ENCODE results near the gene SDK2. TPM values are rescaled to one million over a fixed set of nuclear protein-coding genes. Genes with fewer than 3 reads are reported as not detected.

The SDK2 gene
- total and polyA plus RNA-seq, 2 experiments from 2014 or later: 0.74 to 5.1 TPM

- TF ChIP-seq ZNF462 (CRISPR knock-in tag; IDR thresholded peaks at IDR 0.05): no peak
These were observed 44.0 kb downstream of the SDK2 start (continued) for GRCh38 chr17:73600103-73600871.

GRCh38 chr17:73599599-73599998 lies 44.6 kb downstream of the SDK2 start:
- Histone ChIP-seq H3F3A (replicated peaks; ENCODE audit: low read depth) (no peaks in the 10 kb centered on the region), H3K4me1 (ENCODE audit: insufficient read depth) (no peaks in the 10 kb centered on the region), H3K27ac (ENCODE audit: low read depth) (no peak overlapping the region), H3K9me2 (ENCODE audit: insufficient read depth) (no peaks in the 10 kb centered on the region), H3K27me3 (ENCODE audit: insufficient read depth) (no peaks in the 10 kb centered on the region), H3K4me3 (no peak overlapping the region), H2AFZ (no peak overlapping the region), H3K4me2 (no peak overlapping the region), H3K79me2 (replicated peaks; ENCODE audit: insufficient read depth) (no peaks in the 10 kb centered on the region), H3K36me3 (ENCODE audit: insufficient read depth) (no peaks in the 10 kb centered on the region), H4K20me1 (replicated peaks; ENCODE audit: insufficient read depth) (no peaks in the 10 kb centered on the region)
- H3K36me3 Mint-ChIP-seq (ENCODE audit: low read depth): no peaks in the 10 kb centered on the region
- DNase-seq (ENCODE audit: low spot score): no peak
- peaks cover 7% of the 10 kb centered on the region for H3K27me3 Mint-ChIP-seq (ENCODE audit: insufficient read depth, low read depth, poor library complexity)
- no peaks in the 10 kb centered on the region for H3K9me3 Mint-ChIP-seq
- no peaks in the 10 kb centered on the region; the same call in 2 of the 3 replicates for H3K4me1 Mint-ChIP-seq
- no peak for ATAC-seq
- no peak overlapping the region for H3K4me3 Mint-ChIP-seq
- no peak overlapping the region for H3K27ac Mint-ChIP-seq
- TF ChIP-seq ZNF114 (CRISPR knock-in tag; IDR thresholded peaks at IDR 0.05): no peak
- TF ChIP-seq EZH2 (IDR thresholded peaks at IDR 0.05; ENCODE audit: low read depth, unreplicated experiment): no peak
- TF ChIP-seq NANOG (IDR thresholded peaks at IDR 0.05; ENCODE audit: borderline replicate concordance): no peak
- TF ChIP-seq STAT1 (IDR thresholded peaks at IDR 0.05; ENCODE audit: unreplicated experiment): no peak
- TF ChIP-seq ZNF331 (CRISPR knock-in tag; IDR thresholded peaks at IDR 0.05; ENCODE audit: low read depth): no peak
- no peak for TF ChIP-seq ETS1 (IDR thresholded peaks at IDR 0.05)
- no peak for TF ChIP-seq CREB1 (CRISPR knock-in tag; IDR thresholded peaks at IDR 0.05; ENCODE audit: low read depth)
- TF ChIP-seq JUNB (IDR thresholded peaks at IDR 0.05; ENCODE audit: unreplicated experiment): no peak
- no peak for TF ChIP-seq REST (IDR thresholded peaks at IDR 0.05; ENCODE audit: unreplicated experiment)
- TF ChIP-seq EZH2phosphoT487 (IDR thresholded peaks at IDR 0.05; ENCODE audit: unreplicated experiment): no peak
